BJ (cell line): ENCODE measurements around the gene ZFHX2. TPM values are rescaled to one million over a fixed set of nuclear protein-coding genes. Genes with fewer than 3 reads are reported as not detected.
A peak's percentile ranks its signal among the peaks of the same experiment; 100 is the strongest.
"Not testable (repeated sequence)": the region's sequence is repeated elsewhere in the genome, so short reads cannot be mapped to it uniquely, and the experiment has no call there.

Experiments
- CTCF ChIA-PET: fragments of 350-600 bp; formaldehyde crosslinking; extraction: SDS; loops from one replicate; lab custom pipeline; 2021; ENCODE audit warnings: antibody characterized with exemption, inconsistent platforms; lab: Yijun Ruan, JAX
- POLR2A ChIA-PET: fragments of 300-600 bp; sonication (Branson Sonifier 250); formaldehyde crosslinking; extraction: SDS; loops from one replicate; lab custom pipeline; 2021; ENCODE audit warnings: antibody characterized with exemption; lab: Charles Lee
- DNase-seq: peaks from one replicate; pipeline ENCODE4 v3.0.0-alpha.2; 2011; ENCODE audit warnings: low read depth
- H3K27me3 ChIP-seq: 2 replicates; pipeline ENCODE4 v1.6.0; 2011; ENCODE audit warnings: low read length; ENCODE audit not compliant: control insufficient read depth, insufficient read depth
- H3K36me3 ChIP-seq: 2 replicates; pipeline ENCODE4 v1.5.1; 2011; ENCODE audit warnings: low read length; ENCODE audit not compliant: control insufficient read depth, insufficient read depth
- H3K4me3 ChIP-seq: 2 replicates; pipeline ENCODE4 v1.5.1; 2011; ENCODE audit warnings: low read depth, mild to moderate bottlenecking, control low read depth, low read length
- polyA plus RNA-seq: library from polyadenylated mRNA; depleted of rRNA; stranded (reverse); fragments of >200 nt; gene quantifications from 2 replicates; pipeline ENCODE4 v1.2.3, GENCODE V29; 2011
- TF ChIP-seq, protein P1 (sequence below): IDR thresholded peaks from 2 replicates; pipeline ENCODE4 v1.5.1; 2011; ENCODE audit warnings: low read depth, mild to moderate bottlenecking, control low read depth, inconsistent platforms, low read length, moderate library complexity; ENCODE audit not compliant: insufficient read depth

The ZFHX2 gene
- polyA plus RNA-seq, 1 experiment = 0.28 TPM

DNA sequence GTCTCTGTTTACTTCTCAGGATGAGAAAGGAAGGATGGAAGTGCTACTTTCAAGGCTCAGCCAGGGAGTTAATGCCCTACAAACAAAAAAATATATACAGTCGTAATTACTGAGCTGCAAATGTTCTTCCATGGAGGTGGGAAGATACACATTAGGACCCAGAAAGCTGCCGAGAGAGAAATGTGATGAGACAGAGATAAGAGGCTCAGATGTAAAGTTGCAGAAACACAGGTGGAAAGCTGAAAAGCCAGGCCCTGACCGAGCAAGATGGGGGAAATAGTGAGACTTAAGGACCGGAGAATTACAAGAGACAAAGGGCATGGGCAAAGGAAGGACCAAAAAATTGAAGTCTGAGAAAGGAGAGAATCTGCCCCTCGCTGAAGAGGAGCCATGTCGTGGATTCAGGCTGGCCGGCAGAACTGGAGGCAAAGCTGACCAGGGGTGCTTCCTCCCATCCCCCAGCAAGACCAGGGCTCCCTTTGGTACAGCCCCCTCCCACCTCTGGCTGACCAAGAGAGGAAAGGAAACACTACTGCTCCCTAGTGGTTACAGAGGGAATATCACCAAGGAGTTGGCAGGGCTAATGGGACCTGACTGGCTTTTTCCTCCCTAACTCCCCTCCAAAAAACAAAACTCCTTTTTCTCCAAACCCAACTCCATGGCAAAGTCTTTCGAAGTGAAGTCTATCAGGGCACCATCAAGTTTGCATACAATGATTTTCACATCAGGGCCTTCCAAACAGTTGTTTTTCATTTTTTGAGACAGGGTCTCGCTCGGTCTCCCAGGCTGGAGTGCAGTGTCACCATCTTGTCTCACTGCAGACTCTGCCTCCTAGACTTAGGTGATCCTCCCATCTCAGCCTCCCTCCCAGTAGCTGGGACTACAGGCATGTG is 12.1 kb downstream of the ZFHX2 start:
- ChIA-PET POLR2A (no interaction called here), CTCF (interaction anchor here (0.9 to 4.4 kb wide), 13 partner anchors 9 to 61 kb away, joined by 3 to 29 read pairs (median 4); no protein-coding TSS in a partner anchor)
- Histone ChIP-seq H3K36me3 (no peaks in the 10 kb centered on the region), H3K27me3 (no peaks in the 10 kb centered on the region), H3K4me3 (no peak overlapping the region)
- TF ChIP-seq, protein P1, sequence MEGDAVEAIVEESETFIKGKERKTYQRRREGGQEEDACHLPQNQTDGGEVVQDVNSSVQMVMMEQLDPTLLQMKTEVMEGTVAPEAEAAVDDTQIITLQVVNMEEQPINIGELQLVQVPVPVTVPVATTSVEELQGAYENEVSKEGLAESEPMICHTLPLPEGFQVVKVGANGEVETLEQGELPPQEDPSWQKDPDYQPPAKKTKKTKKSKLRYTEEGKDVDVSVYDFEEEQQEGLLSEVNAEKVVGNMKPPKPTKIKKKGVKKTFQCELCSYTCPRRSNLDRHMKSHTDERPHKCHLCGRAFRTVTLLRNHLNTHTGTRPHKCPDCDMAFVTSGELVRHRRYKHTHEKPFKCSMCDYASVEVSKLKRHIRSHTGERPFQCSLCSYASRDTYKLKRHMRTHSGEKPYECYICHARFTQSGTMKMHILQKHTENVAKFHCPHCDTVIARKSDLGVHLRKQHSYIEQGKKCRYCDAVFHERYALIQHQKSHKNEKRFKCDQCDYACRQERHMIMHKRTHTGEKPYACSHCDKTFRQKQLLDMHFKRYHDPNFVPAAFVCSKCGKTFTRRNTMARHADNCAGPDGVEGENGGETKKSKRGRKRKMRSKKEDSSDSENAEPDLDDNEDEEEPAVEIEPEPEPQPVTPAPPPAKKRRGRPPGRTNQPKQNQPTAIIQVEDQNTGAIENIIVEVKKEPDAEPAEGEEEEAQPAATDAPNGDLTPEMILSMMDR = peak; percentile 63
- no peak for DNase-seq

DNA sequence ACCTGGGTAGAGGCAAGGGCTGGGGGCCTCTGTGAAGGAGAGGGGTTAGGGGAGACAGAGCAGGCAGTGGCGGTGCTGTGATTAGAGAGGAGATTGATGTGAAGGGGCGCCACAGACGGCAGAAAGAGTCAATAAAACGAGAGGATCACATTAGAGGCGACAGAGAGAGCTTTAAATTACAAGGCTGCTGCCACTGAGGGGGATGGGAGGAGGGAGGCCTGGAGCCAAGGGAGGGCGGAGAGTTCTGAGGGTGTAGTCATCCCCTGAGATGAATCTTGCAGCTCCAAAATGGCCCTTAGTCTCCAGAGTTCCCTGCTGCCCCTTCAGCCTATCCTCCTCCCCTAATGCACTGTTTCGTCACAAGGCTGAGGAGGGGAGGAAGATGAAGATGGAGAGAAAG is 12.8 kb downstream of the ZFHX2 start:
- no peaks in the 10 kb centered on the region for H3K36me3 ChIP-seq
- no peaks in the 10 kb centered on the region for H3K27me3 ChIP-seq
- CTCF ChIA-PET = interaction anchor here (0.9 to 4.4 kb wide), 11 partner anchors 9 to 61 kb away, joined by 3 to 29 read pairs (median 4); no protein-coding TSS in a partner anchor
- no peak for DNase-seq
- H3K4me3 ChIP-seq = no peak overlapping the region
- TF ChIP-seq, protein P1 = no peak
- POLR2A ChIA-PET = no interaction called here

DNA sequence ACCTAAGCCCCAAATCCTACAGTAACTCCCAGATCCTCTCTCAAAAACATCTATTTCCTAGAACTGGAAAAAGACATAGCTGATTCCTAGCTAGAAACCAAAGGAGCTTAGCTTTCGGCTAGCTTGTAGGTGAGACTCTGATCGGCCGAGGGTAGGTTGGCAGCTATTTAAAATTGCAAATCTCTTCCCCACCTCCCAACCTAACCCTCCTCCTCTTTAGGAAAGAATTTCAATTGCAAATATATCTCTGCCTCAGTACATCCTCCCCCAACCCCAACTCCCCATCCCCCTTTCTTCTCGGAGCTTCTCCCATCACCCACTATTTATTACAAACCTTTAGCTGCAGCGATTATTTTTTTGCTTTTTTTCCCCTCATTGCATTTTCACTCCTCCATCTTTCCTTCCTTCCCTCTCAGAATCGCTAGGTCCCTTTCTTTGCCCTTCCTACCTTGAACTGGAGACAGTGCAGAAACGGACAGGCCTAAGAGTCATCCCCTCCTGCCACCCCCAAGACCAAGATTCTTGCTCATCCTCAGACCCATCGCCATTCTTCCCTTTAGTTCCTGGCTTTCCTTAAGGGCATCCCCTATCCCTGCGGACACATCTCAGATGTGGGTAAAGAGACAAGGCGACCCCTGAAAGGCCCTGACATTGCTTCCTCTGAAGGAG is 13.4 kb downstream of the ZFHX2 start:
- CTCF ChIA-PET = interaction anchor here (1.0 to 4.4 kb wide), 9 partner anchors 9 to 61 kb away, joined by 3 to 29 read pairs (median 4); no protein-coding TSS in a partner anchor
- TF ChIP-seq, protein P1 = no peak
- Histone ChIP-seq H3K27me3 (no peaks in the 10 kb centered on the region), H3K36me3 (no peaks in the 10 kb centered on the region), H3K4me3 (no peak overlapping the region)
- POLR2A ChIA-PET = no interaction called here
- DNase-seq = no peak

DNA sequence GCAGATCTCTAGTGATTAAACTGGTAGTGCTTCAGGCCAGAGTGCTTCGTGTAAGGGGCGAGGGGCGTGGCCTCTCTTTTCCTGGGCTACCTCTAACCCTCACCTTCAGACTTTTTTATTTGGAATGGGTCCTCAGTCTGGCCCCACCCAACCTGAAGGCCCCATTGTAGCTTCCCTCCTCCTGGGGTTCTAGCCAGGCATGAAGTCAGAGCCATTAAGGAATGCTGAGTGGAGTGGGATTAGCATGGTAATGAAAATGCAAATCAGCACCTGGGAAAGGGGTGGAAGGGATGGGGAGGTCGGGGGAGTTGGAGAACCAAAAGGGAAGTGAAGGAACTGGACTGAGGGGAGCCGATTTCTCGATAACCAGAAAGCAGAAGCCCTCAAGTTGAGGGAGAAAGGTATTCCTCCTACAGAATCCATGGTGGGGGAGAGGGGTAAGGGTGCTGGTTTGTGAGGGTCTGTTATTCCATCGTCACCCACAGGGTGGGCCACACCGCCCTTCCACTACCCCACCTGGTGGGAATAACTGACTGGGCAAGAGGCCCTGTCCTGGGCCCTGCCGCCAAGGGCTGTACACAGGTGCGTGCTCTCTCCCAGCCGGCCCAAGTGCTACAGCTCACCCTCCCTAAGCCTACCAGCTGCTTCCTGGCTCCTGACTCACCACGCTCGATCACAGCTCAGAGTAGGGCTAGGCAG is 14.1 kb downstream of the ZFHX2 start:
- no peak for DNase-seq
- CTCF ChIA-PET = interaction anchor here (1.0 to 3.9 kb wide), 5 partner anchors 15 to 60 kb away, joined by 3 to 23 read pairs (median 4); no protein-coding TSS in a partner anchor
- no peaks in the 10 kb centered on the region for H3K36me3 ChIP-seq
- H3K27me3 ChIP-seq = no peaks in the 10 kb centered on the region
- no peak overlapping the region for H3K4me3 ChIP-seq
- TF ChIP-seq, protein P1 = no peak
- POLR2A ChIA-PET = no interaction called here

DNA sequence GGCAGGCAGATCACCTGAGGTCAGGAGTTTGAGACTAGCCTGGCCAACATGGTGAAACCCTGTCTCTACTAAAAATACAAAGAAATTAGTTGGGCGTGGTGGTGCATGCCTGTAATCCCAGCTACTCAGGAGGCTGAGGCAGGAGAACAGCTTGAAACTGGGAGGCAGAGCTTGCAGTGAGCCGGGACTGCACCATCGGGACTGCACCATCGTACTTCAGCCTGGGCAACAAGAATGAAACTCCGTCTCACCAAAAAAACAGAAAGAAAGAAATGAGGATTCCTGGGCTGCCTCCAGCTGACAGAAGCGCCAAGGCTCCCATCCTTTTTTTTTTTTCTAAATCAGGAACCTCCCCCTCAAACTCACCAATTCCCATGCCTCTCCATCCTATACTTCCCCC is 14.7 kb downstream of the ZFHX2 start:
- POLR2A ChIA-PET, H3K4me3 ChIP-seq, DNase-seq, H3K27me3 ChIP-seq, H3K36me3 ChIP-seq: not testable (repeated sequence)
- CTCF ChIA-PET = interaction anchor here (3.9 kb wide), 1 partner anchor 22 kb away, joined by 23 read pairs; no protein-coding TSS in a partner anchor
